ENCODE results near the gene DDX51.

DNA sequence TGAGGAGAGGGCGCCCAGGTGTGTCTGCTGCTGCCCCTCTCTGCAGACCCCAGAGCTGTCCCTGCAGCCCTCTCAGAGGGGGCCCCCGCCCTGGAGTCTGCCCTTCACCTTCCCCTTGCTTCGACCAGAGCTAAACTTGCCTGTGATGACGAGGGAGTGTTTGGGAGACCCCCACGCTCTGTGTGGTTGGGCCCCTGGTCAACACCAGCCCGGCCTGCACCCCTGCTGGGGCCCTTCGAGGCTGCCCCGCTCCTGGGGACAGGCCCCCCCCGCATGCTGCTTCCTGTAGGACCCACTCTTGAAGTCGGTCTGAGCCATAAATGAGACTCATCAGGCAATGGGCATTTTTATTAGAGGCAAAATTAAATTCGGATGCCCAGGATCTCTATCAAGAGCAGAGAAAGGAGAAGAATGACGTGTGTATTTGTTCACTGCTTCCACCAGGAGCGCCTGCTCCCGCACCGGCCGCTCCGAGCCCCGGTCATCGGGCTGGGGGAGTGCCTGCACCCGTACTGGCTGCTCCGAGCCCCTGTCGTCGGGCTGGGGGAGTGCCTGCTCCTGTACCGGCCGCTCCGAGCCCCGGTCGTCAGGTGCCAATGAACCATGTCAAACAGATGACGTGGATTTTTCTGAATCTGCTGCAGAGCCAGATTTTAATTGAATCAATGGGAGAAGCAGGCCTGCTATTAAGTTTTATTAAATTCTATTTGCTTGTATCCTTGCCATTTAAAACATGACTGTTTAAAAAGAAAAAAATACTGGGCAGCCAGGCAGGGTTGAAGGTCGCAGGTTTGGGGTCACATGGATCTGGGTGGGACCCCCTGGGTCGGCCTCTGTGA, 47.8 kb upstream of the DDX51 start:
- TF ChIP-seq POLR2A (IDR thresholded peaks at IDR 0.05; ENCODE audit: low read length), result no peak
- no peak for TF ChIP-seq RCOR1 (IDR thresholded peaks at IDR 0.05; ENCODE audit: low read depth, low read length)
- TF ChIP-seq JUN (IDR thresholded peaks at IDR 0.05), result no peak
- no peak for TF ChIP-seq REST (IDR thresholded peaks at IDR 0.05)
- no peak for TF ChIP-seq CBX8 (IDR thresholded peaks at IDR 0.05)
- TF ChIP-seq CHD2 (IDR thresholded peaks at IDR 0.05; ENCODE audit: low read length, partially characterized antibody), result no peak
- TF ChIP-seq, protein P1, sequence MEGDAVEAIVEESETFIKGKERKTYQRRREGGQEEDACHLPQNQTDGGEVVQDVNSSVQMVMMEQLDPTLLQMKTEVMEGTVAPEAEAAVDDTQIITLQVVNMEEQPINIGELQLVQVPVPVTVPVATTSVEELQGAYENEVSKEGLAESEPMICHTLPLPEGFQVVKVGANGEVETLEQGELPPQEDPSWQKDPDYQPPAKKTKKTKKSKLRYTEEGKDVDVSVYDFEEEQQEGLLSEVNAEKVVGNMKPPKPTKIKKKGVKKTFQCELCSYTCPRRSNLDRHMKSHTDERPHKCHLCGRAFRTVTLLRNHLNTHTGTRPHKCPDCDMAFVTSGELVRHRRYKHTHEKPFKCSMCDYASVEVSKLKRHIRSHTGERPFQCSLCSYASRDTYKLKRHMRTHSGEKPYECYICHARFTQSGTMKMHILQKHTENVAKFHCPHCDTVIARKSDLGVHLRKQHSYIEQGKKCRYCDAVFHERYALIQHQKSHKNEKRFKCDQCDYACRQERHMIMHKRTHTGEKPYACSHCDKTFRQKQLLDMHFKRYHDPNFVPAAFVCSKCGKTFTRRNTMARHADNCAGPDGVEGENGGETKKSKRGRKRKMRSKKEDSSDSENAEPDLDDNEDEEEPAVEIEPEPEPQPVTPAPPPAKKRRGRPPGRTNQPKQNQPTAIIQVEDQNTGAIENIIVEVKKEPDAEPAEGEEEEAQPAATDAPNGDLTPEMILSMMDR (IDR thresholded peaks at IDR 0.05), result no peak
- TF ChIP-seq, protein P2, sequence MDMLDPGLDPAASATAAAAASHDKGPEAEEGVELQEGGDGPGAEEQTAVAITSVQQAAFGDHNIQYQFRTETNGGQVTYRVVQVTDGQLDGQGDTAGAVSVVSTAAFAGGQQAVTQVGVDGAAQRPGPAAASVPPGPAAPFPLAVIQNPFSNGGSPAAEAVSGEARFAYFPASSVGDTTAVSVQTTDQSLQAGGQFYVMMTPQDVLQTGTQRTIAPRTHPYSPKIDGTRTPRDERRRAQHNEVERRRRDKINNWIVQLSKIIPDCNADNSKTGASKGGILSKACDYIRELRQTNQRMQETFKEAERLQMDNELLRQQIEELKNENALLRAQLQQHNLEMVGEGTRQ (IDR thresholded peaks at IDR 0.05), result no peak
- no peak for TF ChIP-seq HDAC2 (IDR thresholded peaks at IDR 0.05)
- TF ChIP-seq FOXS1 (CRISPR knock-in tag; IDR thresholded peaks at IDR 0.05), result no peak
- no peak for TF ChIP-seq EHMT2 (IDR thresholded peaks at IDR 0.05; ENCODE audit: low read depth)
- TF ChIP-seq CEBPB (IDR thresholded peaks at IDR 0.05), result no peak
- no peak for TF ChIP-seq ZC3H11A (IDR thresholded peaks at IDR 0.05)
- no peak for TF ChIP-seq EP300 (IDR thresholded peaks at IDR 0.05)

Measured in A549 (cell line).